A172 (cell line): Measurements from ENCODE around the gene MAGEA9B. TPM values are rescaled to one million over a fixed set of nuclear protein-coding genes. Genes with fewer than 3 reads are reported as not detected.
"Not testable (repeated sequence)": the region's sequence is repeated elsewhere in the genome, so short reads cannot be mapped to it uniquely, and the experiment has no call there.

Experiments
- DNase-seq: peaks from one replicate; pipeline ENCODE4 v3.0.0-alpha.2; 2015; ENCODE audit warnings: low spot score
- total RNA-seq: library from RNA; depleted of rRNA; stranded (reverse); fragments of >200 nt; shearing (Covaris generic); gene quantifications from 2 replicates; pipeline ENCODE4 v1.2.3, GENCODE V29; 2014; rRNA removed

MAGEA9B gene
- total RNA-seq = not detected in 2 replicates

- DNase-seq = not testable (repeated sequence)
Measured at GRCh38 chrX:149587359-149587758, at the start of gene MAGEA9B. MAGEA9B (minus strand) TSS chrX:149587459; CDS start chrX:149583179, 4,280 bp downstream.

DNA sequence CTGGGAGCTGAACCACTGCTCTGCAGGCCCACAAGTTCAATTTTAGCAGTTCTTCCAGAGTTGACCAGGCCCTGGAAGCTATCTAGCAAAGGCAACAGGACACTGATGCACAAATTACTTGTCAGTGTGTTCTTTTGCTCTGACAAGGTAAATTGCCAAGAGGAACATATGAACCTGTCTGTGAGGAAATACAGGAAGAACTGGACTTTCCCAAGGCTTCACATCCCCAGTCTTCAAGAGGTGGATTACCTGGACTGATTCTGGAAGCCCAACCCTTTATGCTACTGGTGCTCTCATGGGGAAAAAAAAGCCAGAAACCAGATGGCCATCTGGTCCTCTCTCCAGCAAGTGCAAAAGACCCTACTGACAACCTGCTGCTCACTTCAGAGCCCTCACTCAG lies 46.3 kb upstream of the MAGEA9B start:
- DNase-seq = no peak

GRCh38 chrX:149631234-149632165 lies 44.2 kb upstream of the MAGEA9B start, which contains the start of gene TMEM185A:
TMEM185A (minus strand) TSS chrX:149631792; CDS start chrX:149631580, 212 bp downstream.
- peak; percentile 22 for DNase-seq

DNA sequence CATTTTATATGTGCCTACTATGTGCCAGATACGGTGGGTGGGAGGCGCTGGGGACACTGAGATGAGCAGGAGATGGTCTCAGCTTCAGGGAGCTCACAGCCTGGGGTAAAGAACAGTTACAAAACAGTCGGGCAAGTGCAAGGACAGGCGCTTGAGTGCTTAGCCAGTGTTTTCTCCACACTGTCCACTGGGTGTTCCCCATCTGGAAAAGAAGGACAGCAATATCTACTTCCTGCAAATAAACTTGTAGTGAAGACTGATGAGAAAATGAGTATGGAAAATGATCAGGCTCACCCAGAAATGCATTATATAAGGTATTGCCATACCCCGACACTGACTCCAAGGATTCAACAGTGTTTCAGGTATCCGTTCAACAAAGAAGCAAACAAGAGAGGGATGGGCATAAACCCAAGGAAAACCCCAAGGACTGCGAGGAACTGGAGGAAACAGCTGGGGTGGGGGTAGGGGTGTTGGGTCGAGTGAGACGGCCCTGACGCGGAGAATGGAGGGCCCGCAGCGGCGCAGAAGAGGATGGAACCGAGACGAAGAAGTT lies 43.5 kb upstream of the MAGEA9B start:
- peak; percentile 39 for DNase-seq

GRCh38 chrX:149629730-149630387 lies 42.6 kb upstream of the MAGEA9B start:
- no peak for DNase-seq

GRCh38 chrX:149628768-149629167 lies 41.5 kb upstream of the MAGEA9B start:
- DNase-seq = no peak

GRCh38 chrX:149628280-149628679 lies 41.0 kb upstream of the MAGEA9B start:
- no peak for DNase-seq

- not testable (repeated sequence) for DNase-seq
Measured at GRCh38 chrX:149626829-149627228, 39.6 kb upstream of the MAGEA9B start.

DNA sequence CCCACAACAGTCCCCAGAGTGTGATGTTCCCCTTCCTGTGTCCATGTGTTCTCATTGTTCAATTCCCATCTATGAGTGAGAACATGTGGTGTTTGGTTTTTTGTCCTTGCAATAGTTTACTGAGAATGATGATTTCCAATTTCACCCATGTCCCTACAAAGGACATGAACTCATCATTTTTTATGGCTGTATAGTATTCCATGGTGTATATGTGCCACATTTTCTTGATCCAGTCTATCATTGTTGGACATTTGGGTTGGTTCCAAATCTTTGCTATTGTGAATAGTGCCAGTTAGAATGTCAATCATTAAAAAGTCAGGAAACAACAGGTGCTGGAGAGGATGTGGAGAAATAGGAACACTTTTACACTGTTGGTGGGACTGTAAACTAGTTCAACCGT lies 32.4 kb upstream of the MAGEA9B start:
- DNase-seq = not testable (repeated sequence)

DNA sequence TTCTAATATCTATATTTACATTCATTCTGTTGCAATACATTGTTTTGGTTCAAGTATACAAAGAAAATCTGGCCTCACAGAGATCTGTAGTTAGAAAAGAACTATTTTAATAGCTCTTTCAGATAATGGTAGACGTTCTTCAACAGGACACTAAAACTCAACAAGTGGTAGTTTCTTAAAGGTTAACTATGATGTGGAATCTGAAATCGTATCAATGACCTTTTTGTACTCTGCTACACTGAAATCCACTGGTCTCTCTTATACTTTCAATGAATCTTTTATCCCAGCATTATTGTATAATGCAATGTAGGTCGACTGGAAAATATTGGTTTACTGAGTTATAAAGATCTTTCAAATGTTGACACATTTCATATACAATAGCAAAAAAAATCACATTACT lies 31.6 kb upstream of the MAGEA9B start:
- no peak for DNase-seq

GRCh38 chrX:149611623-149612175 lies 24.4 kb upstream of the MAGEA9B start:
- DNase-seq = no peak

- DNase-seq = no peak
Measured at GRCh38 chrX:149610511-149610910, 23.3 kb upstream of the MAGEA9B start.

DNA sequence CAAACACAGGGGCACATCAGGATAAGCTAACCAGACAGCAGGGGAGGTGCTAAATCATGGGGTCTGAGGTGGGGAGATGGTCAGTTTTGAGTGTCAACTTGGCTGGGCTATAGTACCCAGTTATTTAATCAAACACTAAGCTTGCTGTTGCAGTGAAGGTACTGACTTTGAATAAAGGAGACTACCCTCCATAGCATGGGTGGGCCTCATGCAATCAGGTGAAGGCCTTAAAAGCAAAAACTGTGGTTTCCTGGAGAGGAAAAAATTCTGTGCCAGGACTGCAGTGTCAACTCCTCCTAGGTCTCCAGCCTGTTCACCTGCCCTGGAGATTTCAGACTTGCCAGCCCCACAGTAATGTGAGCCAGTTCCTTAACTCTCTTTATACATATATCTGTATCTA lies 20.4 kb upstream of the MAGEA9B start:
- no peak for DNase-seq

DNA sequence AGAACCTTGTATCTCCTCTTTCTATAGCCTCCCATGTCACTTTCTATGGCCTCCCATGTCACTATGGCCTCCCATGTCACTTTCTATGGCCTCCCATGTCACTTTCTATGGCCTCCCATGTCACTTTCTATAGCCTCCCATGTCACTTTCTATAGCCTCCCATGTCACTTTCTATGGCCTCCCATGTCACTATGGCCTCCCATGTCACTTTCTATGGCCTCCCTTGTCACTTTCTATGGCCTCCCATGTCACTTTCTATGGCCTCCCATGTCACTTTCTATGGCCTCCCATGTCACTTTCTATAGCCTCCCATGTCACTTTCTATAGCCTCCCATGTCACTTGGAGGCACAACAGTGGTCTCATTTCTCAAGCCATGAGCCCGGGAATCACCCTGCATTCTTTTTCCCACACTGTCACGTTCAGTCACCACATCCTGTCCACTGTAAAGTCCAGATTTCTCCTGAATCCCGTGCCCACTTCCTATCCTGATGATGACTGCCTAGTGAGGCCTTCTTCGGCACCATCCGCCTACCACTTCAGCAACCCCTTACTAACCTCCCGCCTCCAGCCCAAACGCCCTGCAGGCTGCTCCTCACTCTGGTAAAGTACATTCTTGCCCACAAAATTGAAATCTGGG lies 18.1 kb upstream of the MAGEA9B start:
- DNase-seq = peak; percentile 38

DNA sequence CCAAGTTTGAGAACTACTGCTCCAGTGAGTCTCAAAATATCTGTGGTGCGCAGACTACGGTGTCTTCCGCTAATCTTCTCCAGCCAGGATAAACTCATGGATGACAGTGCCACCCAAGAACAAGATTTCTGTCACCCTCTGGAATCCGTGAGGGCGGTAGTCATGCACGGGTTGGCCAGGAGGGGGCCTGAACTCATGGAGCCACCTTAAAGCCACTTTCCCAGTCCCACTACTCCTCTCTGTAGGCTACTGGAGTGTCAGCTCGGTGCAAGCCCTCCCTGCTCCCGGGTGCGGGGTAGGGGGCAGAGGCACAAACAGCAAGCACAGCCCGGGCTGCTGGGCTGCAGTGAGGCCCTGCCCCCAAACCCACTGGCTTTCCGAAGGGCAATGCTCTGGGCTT lies 11.3 kb upstream of the MAGEA9B start:
- DNase-seq = not testable (repeated sequence)

DNA sequence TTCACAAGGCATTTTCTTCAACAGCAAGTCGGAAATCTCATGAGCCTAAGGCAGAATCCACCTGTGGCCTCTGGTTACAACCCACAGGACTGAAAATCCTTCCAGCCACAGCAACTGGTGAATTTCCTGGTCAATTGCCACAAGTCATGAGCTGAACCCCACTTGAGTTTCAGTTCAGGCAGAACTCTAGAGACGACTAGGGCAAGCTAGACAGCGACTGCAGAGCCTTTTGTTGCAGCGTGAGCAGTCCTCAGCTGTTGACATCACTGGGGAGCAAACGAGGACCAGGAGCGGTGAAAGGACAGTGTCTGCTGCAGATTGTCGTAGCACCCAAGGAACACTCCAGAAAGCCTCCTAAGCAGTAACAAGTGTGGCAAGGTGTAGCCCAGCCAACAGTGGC lies 8.7 kb upstream of the MAGEA9B start:
- not testable (repeated sequence) for DNase-seq

DNA sequence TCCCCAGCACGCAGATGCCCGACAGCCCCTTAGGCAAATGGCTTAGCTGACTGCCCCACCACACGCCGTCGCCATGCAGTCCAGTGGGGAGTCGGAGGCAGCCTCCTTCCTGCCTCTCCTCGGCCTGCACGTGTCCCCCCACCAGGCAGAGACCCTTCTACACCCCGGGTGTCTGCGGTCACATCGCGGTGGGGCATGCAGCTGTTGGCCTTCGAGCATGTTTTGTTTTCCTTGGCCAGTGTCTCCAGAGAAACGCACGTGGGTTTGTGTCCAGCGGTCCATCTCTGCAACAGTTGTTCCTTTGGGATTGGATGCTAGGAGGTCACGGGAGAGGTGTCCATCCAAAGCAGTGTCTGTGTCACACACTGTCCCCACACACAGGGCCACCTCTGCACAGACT lies 8.0 kb upstream of the MAGEA9B start, which contains the start of gene HSFX2:
TSS of gene HSFX2 (minus strand) at position 101 of the 400 bp plus-strand sequence. CDS start 614 bp downstream, outside the sequence.
- DNase-seq = not testable (repeated sequence)

DNA sequence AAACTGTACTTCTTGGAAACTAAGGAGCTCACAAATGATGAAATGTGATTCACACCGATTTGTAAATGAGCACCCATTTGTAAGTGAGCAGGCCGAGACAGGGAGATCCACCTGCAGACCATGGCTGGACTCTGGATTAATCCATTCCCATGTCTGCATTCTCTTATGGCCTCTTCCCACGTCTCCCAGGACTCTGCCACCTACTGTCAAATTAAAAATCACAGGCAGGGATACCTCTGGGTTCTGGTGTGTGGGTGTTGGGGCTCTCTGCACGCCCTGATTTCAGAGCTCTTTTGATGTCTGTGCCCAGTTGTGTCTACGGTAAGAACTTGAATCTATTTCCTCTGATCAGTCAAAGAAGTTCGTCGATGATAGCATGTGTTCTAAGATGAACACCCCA lies 3.7 kb upstream of the MAGEA9B start:
- not testable (repeated sequence) for DNase-seq

- DNase-seq = not testable (repeated sequence)
Measured at GRCh38 chrX:149585631-149586030, 1.6 kb downstream of the MAGEA9B start.

DNA sequence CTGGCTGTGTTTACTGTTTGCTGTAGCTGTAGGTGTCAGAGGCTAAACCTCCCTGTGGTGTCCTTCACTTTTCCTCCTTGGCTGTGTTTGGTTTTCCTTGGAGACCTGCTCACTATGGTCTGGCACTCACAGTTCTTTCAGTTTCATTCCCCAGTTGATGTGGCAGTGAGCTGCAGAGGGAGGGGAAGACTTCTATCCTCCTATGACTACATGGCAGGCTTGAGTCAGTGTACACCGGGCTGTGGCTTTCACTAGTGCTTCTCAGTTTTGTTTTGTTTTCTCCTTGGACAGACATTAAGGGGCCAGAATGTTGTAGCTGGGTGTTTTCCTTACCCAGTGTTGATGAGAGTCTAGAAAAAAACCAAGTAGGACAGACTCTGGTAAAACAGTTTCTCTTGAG lies 13.8 kb downstream of the MAGEA9B start:
- DNase-seq = not testable (repeated sequence)

DNA sequence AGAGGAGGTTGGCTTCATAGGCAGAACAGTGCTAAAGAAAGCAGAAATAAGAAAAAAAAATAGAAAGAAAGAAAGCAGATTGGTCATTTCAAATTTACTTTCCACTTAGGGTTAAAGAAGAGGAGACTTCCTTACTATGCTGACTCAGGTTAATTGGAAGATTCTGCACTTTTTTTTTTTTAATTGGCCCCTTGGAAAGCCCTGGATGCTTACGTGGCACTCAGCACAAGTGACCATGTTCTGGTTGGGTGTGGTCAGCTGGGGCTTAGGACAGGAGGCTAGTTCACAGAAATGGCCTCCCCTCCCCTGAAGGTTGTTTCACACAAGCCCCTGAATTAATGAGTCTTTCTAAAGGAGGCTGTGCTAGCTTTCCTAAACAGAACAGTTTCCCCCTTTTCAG lies 14.5 kb downstream of the MAGEA9B start:
- no peak for DNase-seq
